ENCODE measurements around the gene PCNX1. TPM values are rescaled to one million over a fixed set of nuclear protein-coding genes. Genes with fewer than 3 reads are reported as not detected.
"Not testable (repeated sequence)": the region's sequence is repeated elsewhere in the genome, so short reads cannot be mapped to it uniquely, and the experiment has no call there.

PCNX1 gene
- total and polyA plus RNA-seq, 2 donors (not counting 1 experiment from before 2014, with no cell fraction given) = 17.0 to 84.5 TPM

DNA sequence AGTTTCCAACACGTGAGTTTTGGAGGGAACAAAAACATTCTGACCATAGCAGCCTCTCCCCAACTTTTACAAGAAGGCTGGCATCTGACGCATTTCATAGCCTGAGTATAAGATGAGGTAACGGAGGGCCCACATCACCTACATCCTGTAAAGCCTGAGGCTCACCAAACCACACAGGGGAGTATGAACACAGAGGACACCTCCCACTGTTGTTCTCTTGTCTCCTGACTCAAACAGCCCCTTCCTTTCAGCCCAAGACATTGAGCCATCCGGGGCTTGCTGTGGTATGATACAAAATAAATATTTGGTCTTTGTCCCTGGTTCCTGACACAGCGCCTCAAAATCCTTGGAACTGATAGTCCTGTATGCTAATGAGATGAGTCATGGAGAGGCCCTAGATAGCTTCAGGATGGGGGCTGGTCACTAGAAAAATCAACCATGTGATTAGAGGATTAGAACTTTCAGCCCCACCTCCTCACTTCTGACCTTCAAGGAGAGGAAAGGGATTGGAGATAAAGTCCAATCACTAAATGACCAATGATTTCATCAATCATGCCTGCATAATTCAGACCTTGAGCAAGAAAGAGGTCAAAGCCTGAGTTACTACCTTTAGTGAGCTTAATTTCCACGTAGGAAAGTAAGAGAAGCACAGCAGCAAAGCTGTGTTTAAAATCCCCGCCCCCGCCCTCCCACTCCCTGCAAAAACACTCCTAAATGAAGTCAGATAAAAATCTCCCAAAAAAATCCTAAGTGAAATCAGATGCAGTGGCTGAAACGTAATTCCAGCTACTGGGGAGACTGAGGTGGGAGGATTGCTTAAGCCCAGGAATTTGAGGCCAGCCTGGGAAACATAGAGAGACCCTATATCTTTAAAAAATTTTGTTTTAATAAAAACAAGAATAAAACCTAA, 236.4 kb downstream of the PCNX1 start:
- ATAC-seq (ENCODE audit: low read depth) (no peak), DNase-seq (no peak)
- intact Hi-C loops (cut with micrococcal nuclease) = no loop called here
- TF ChIP-seq, protein P1, sequence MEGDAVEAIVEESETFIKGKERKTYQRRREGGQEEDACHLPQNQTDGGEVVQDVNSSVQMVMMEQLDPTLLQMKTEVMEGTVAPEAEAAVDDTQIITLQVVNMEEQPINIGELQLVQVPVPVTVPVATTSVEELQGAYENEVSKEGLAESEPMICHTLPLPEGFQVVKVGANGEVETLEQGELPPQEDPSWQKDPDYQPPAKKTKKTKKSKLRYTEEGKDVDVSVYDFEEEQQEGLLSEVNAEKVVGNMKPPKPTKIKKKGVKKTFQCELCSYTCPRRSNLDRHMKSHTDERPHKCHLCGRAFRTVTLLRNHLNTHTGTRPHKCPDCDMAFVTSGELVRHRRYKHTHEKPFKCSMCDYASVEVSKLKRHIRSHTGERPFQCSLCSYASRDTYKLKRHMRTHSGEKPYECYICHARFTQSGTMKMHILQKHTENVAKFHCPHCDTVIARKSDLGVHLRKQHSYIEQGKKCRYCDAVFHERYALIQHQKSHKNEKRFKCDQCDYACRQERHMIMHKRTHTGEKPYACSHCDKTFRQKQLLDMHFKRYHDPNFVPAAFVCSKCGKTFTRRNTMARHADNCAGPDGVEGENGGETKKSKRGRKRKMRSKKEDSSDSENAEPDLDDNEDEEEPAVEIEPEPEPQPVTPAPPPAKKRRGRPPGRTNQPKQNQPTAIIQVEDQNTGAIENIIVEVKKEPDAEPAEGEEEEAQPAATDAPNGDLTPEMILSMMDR (IDR thresholded peaks at IDR 0.05) = no peak
- TF ChIP-seq EZH2 (IDR thresholded peaks at IDR 0.05; ENCODE audit: borderline replicate concordance, insufficient read depth, low read depth, low read length, poor library complexity, severe bottlenecking) = no peak
- no peak overlapping the region for H3K4me3 ChIP-seq (ENCODE audit: control extremely low read depth in 1 of 5, extremely low read depth in 1 of 5, insufficient read depth in 1 of 5, low read depth in 2 of 5, low read length in 4 of 5)
- H3K36me3 ChIP-seq (replicated peaks in 1 of 2; ENCODE audit: control extremely low read depth in 1 of 2, control insufficient read depth in 1 of 2, extremely low read depth in 1 of 2, insufficient read depth in 2 of 2, low read length in 1 of 2) = no peaks in the 10 kb centered on the region
- 94% methylated on average over 2 of the region's 9 CpGs for WGBS (ENCODE audit: insufficient coverage)
- peak overlapping the region; percentile 6 for H3K27ac Mint-ChIP-seq
- no peaks in the 10 kb centered on the region for H3K27me3 ChIP-seq (replicated peaks in 1 of 4; ENCODE audit: control extremely low read depth in 1 of 4, control insufficient read depth in 3 of 4, insufficient read depth in 4 of 4, low read length in 3 of 4)
- H3K4me3 Mint-ChIP-seq = no peak overlapping the region
- H3K4me1 ChIP-seq (ENCODE audit: control insufficient read depth in 2 of 2, insufficient read depth in 2 of 2, low read length in 2 of 2) = peaks cover 15 to 23% of the 10 kb centered on the region in 2 donors
- H2AFZ ChIP-seq (ENCODE audit: insufficient read depth, low read depth, low read length, poor library complexity, severe bottlenecking) = no peak overlapping the region
- no peaks in the 10 kb centered on the region for H4K20me1 ChIP-seq (ENCODE audit: control insufficient read depth, insufficient read depth, low read length, poor library complexity, severe bottlenecking)
- no peak overlapping the region for H3K9ac ChIP-seq (ENCODE audit: low read length)
- H3K27me3 Mint-ChIP-seq = no peaks in the 10 kb centered on the region
- H3K27ac ChIP-seq (ENCODE audit: low read length in 2 of 2) = no peak overlapping the region
- H3K4me2 ChIP-seq (replicated peaks; ENCODE audit: low read depth, low read length, poor library complexity, severe bottlenecking) = no peak overlapping the region
- H3K9me3 ChIP-seq (ENCODE audit: control extremely low read depth in 1 of 3, control insufficient read depth in 2 of 3, insufficient read depth in 1 of 3, low read length in 2 of 3) = no peaks in the 10 kb centered on the region
- ChIA-PET CTCF (interaction anchor here (1.4 to 16.3 kb wide), 4 partner anchors 29 to 609 kb away, joined by 3 to 310 read pairs (median 26); no protein-coding TSS in a partner anchor), POLR2A (no interaction called here)
- no peaks in the 10 kb centered on the region for H3K79me2 ChIP-seq (ENCODE audit: control insufficient read depth, insufficient read depth, low read length)
- H3K9me3 Mint-ChIP-seq (ENCODE audit: insufficient read depth) = no peaks in the 10 kb centered on the region
- H3K4me1 Mint-ChIP-seq = peaks cover 27% of the 10 kb centered on the region

DNA sequence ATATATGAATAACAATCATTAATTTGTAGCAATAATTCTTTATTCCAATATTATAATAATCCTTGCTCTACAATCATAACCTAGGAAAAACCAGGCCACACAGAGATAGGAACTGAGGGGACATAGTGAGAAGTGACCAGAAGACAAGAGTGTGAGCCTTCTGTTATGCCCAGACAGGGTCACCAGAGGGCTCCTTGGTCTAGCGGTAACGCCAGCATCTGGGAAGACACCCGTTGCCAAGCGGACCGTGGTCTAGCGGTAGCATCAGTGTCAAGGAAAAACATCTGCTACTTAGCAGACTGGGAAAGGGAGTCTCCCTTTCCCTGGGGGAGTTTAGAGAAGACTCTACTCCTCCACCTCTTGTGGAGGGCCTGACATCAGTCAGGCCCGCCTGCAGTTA, 240.1 kb downstream of the PCNX1 start:
- CTCF ChIA-PET; H3K4me2 ChIP-seq (replicated peaks; ENCODE audit: low read depth, low read length, poor library complexity, severe bottlenecking); H3K27ac ChIP-seq (ENCODE audit: low read length in 2 of 2); H3K27me3 Mint-ChIP-seq; H4K20me1 ChIP-seq (ENCODE audit: control insufficient read depth, insufficient read depth, low read length, poor library complexity, severe bottlenecking); H3K36me3 ChIP-seq (replicated peaks in 1 of 2; ENCODE audit: control extremely low read depth in 1 of 2, control insufficient read depth in 1 of 2, extremely low read depth in 1 of 2, insufficient read depth in 2 of 2, low read length in 1 of 2); DNase-seq; H3K27me3 ChIP-seq (replicated peaks in 1 of 4; ENCODE audit: control extremely low read depth in 1 of 4, control insufficient read depth in 3 of 4, insufficient read depth in 4 of 4, low read length in 3 of 4); H3K4me3 Mint-ChIP-seq; POLR2A ChIA-PET; H3K4me1 ChIP-seq (ENCODE audit: control insufficient read depth in 2 of 2, insufficient read depth in 2 of 2, low read length in 2 of 2); H3K9ac ChIP-seq (ENCODE audit: low read length); H3K4me3 ChIP-seq (ENCODE audit: control extremely low read depth in 1 of 5, extremely low read depth in 1 of 5, insufficient read depth in 1 of 5, low read depth in 2 of 5, low read length in 4 of 5); H3K79me2 ChIP-seq (ENCODE audit: control insufficient read depth, insufficient read depth, low read length); H2AFZ ChIP-seq (ENCODE audit: insufficient read depth, low read depth, low read length, poor library complexity, severe bottlenecking); H3K27ac Mint-ChIP-seq; intact Hi-C loops (cut with micrococcal nuclease); ATAC-seq (ENCODE audit: low read depth): not testable (repeated sequence)
- Mint-ChIP-seq H3K4me1 (peaks cover 13% of the 10 kb centered on the region), H3K9me3 (ENCODE audit: insufficient read depth) (peaks cover 16% of the 10 kb centered on the region)
- H3K9me3 ChIP-seq (ENCODE audit: control extremely low read depth in 1 of 3, control insufficient read depth in 2 of 3, insufficient read depth in 1 of 3, low read length in 2 of 3) = peaks cover 0 to 17% (median 12%) of the 10 kb centered on the region in 3 donors
- 100% methylated on average over 3 of the region's 7 CpGs for WGBS (ENCODE audit: insufficient coverage)
